NCI-H2196 (cell line): Measurements from ENCODE around the gene ANKS1A.

ENCODE experiments used
- DNase-seq: peaks from one replicate; lab custom pipeline; 2025; ENCODE audit not compliant: unreplicated experiment; lab: John Stamatoyannopoulos, UW

ANKS1A gene

DNA sequence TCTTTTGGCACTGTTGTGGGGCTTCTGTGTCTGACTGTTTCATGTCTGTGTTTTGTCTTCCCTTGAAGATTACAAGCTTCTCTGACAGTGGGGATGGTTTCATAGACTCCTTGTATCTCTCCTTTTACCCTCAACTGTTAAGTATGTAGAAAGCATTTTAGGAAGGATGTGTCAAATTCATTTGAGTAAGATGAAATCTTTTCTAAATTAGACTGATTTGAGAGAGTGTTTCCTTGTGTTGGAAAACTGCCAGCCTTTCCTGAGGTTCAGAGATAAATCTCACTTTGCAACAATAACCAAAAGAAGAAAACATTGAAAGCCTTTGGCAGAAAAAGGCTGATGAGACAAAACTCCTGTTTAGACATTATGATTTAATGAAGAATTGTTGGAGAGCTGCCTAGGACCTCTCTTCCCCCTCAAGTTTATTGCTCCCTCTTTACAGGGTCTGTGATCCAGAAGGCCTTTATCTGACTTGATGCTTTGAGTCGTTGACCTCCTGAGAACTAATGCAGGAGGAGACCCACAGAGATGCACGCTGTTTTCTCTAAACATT is 68.3 kb downstream of the ANKS1A start:
- DNase-seq, result no peak

DNA sequence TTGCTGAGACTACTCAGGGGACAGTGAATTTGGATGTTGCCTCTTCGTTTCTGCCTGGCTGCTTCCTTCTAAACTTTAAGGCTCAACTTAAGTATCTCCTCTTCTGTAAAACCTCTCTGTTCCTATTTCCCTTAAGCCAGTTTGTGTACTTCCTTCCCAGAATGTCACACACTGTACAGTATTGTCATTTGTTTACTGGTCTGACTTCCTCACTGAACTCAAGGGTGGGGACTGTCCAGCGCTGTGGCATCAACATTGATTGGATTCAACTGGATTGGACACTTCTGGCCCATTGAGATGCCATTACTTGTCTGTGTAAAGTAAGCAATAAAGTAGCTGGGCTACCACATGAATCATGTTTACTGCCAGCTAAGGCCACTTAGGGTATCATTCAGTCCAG is 69.7 kb downstream of the ANKS1A start:
- DNase-seq, result no peak

DNA sequence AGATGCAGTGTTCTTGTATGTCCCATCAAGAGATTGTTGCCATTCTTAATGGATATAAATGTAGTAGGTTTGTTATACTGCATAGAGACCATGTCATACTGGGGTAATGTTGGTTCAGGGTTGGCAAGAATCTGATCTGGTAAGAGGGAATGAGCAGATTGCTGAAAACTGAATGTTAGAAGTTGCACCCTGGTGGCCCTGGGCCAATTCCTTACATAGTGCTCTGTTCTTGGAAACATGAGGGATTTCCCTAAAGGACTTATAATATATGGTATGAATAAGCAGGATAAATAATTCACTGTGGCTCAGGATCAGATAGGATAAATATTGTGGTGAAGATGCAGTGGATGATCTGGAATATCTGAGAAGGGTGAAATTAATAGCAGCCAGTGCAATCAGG is 70.2 kb downstream of the ANKS1A start:
- no peak for DNase-seq

DNA sequence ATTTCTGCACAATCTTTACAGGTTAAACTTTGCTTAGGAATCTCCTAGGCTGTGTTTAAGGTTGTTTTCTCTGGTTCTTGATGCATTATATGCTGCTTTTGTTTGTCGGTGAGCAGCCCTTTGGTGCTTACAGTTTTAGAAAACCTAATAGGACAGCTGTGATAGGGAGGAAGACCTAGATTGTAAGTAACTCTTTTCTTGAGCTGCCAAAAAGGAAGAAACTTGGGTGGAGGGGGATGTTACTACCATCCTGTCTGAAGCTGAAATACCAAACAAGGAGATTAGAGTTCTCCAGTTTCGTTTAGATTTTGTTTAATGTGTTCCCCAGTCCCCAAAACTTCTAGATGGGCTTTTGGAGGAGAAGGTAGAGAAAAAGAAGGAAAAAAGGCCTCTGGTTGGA is 72.0 kb downstream of the ANKS1A start:
- DNase-seq, result no peak

DNA sequence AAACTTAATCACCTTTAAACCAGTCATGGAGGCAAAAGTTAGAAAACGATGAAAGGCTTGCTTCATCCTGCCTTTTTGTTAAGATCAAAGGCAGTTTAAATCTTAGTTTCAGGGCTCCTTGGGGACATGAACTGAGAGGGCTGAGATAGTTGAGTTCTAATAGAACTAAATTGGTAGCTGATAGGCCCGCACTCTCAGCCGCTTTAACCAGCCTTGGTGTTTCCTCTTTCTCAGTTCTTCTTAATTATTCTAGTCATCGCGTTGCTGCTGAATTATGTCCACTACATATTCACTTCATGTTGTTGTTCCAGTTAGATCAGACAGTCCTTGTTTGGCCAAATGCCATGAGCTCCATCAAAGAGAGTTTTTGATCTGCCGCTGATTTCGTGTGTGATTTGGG is 72.5 kb downstream of the ANKS1A start:
- no peak for DNase-seq

DNA sequence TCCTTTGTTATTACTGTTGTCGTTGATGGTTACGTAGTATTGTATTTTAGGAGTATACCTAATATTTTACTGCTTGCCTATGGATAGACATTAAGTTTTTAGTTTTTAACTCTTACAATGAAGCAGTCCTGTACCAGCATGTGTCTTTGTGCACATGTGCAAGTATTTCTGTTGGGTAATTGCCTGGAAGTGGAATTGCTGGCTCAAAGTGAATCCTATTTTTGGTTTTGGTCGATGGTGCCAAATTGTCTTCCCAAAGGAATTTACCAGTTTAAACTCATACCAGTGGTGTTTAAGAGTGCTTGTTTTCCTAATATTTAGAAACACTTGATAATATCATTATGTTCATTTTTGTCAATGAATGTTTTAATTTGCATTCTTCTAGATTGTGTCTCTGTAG is 75.5 kb downstream of the ANKS1A start:
- no peak for DNase-seq

DNA sequence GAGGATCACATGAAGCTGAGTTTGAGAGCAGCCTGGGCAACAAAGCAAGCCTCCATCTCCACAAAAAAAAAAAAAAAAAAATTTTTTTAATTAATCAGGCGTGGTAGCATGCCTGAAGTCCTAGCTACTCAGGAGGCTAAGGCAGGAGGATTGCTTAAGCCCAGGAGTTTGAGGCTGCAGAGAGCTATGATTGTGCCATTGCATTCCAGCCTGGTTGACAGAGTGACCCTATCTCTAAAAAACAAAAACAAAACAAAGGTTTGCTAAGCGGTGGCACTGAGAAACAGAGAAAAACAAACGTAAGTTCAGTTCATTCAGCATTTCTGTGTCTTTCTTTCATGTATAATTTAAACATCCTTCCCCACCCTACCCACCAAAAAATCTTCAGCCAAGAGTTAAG is 78.4 kb downstream of the ANKS1A start:
- no peak for DNase-seq

DNA sequence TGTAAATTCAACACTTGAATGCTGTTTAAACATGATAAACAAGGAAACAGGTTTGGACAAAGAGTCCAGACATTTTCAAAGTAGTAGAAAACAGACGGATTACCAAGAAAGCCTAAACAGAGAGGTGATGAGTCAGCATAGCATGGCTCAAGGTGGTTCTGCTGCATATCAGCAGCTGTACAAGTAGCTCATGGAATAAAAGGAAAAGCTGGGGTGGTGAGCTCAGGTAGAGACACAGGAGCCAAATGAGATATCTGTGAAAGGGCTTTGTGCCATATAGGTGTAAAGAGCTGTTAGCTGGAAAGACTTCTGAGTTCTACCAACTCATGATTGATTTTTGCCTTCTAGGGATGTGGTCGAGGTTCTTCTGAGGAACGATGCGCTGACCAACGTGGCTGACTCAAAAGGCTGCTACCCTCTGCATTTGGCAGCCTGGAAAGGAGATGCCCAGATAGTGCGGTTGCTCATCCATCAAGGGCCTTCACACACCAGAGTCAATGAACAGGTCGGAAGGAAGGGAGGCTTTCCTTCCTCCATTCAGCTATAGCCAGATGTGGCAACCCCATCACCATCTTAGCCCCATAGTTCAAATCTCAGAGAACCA is 80.7 kb downstream of the ANKS1A start:
- no peak for DNase-seq

DNA sequence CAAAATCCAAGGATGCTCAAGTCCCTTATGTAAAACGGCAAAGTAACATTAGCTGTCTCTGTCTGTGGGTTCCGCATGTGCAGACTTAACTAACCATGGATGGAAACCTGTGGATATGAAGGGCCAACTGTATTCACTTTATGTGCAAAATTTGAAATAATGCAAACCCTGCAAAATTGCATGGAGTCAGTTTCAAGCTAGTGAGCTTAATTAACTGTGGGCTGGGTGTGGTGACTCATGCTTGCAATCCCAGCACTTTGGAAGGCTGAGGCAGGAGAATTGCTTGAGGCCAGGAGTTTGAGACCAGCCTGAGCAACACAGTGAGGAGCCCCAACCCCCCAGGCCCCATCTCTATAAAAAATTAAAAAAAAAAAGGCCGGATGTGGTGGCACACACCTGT is 81.4 kb downstream of the ANKS1A start:
- DNase-seq, result no peak

DNA sequence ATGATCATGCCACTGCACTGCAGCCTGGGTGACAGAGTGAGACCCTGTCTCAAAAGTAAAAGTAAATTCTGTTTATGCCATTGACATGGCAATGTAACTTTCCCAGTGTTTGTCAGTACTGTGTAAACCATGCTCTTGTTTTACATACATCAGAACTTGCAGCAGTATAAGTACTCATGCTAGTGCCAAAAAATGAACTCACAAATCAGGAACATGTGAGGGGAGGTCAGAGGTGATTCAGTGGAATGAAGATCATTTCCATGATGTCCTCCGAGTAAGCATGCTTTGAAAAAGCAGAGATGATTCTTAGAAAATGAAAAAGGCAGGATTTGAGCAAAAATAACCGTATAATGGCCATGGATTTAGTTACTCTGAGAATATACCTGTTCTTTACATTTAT is 81.9 kb downstream of the ANKS1A start:
- no peak for DNase-seq

DNA sequence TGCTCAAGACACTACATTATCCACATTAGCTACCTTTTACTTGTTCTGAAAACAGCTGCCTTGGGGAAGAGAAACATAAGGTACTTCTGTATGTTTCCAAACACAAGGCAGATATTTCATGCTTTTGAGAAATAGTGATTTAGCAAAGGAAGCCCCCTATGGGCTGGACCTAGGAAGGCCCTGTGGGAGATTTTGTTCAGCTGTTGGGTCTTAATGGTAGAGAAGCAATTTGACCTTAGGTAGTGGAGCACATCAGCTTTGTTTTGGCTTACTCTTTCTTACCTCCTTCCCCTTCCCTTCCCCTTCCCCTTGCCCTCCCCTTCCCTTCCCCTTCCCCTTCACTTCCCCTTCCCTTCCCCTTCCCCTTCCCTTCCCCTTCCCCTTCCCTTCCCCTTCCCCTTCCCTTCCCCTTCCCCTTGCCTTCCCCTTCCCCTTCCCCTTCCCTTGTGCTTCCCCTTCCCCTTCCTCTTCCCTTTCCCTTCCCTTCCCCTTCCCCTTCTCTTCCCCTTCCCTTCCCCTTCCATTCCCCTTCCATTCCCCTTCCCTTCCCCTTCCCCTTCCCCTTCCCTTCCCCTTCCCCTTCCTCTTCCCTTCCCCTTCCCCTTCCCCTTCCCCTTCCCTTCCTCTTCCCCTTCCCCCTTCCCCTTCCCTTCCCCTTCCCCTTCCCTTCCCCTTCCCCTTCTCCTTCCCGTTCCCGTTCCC is 84.6 kb downstream of the ANKS1A start:
- DNase-seq, result no peak

DNA sequence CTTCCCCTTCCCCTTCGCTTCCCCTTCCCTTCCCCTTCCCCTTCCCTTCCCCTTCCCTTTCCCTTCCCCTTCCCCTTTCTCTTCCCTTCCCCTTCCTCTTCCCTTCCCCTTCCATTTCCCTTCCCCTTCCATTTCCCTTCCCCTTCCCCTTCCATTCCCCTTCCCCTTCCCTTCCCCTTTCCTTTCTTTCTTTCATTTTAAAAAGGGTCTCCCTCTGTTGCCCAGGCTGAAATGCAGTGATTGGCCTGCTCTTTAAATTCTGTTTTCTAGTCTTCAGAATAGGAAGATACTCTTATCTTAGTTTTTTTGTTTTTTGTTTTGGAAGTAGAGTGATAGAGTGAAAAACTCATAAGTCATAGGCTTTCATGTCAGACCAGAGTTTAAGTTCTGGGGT is 85.2 kb downstream of the ANKS1A start:
- no peak for DNase-seq

DNA sequence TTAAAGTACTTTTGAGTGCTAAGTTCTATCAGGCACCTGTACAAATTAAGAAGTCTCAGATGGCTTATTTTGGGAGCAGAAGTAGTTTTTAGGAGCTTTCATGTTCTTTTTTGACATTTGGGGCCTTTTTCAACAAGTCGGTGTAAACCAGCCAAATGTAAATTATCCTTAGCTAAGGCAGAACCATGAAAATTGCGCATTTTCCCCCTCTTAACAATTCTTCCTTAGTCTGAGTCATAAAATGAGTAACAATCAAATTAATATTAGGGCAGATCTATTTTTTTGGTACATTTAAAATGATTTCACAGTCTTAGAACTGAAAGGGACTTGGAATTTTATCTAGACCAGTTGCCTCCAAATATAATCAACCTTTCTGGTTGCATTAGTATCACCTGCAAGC is 87.2 kb downstream of the ANKS1A start:
- DNase-seq, result no peak

DNA sequence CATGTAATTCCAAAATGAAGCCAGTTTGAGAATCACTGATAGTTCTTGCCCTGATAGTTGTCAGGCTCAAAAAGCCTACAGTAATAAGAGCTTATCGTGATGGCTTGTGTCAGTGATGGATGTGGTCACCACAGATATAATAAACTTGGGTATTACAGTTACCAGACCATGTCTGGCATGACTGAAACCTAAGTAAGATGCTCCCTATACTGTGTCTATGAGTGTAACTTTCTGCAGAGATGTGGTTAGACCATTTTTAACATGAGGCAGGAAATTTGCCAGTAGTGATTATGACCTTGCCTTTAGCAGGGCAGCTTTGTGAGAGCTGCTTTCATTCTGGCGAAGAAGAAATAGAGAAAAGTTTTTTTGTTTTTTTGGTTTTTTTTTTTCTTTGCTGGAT is 90.2 kb downstream of the ANKS1A start:
- no peak for DNase-seq

DNA sequence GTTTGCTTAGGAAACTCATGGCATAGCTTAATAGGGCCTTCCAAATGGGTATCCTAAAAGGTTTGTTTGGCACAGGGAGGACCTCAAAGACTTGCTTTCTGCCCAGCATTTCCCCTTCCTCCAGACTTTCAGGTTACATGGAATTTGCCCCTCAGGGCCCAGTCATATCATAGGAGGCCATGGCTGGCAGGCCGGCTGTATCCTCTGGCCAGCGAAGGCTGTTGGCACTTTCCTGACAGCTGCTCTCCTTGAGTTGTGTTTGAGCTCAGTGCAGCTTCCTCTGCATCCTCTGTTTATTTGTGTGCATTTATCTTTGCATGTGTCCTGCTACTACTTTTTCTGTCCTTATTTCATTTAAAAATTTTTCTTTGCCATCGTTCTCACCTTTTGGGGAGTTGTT is 90.9 kb downstream of the ANKS1A start:
- DNase-seq, result no peak

DNA sequence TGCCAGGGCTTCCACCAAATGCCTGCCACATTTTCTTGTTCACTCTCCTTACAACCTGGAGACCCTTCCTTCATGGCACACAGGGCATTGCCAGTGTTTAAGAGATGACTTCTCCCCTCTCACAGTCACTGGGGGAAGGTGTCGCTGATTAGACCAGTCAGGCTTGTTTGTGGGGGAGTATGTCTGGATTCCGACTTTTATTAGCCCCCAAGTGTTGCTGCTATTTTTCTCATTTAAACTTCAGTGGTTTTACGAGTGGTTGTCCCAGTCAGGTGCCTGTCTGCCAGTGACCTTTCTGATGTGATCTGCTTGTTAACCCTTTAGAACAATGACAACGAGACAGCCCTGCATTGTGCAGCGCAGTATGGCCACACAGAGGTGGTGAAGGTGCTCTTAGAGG is 92.3 kb downstream of the ANKS1A start:
- DNase-seq, result no peak

DNA sequence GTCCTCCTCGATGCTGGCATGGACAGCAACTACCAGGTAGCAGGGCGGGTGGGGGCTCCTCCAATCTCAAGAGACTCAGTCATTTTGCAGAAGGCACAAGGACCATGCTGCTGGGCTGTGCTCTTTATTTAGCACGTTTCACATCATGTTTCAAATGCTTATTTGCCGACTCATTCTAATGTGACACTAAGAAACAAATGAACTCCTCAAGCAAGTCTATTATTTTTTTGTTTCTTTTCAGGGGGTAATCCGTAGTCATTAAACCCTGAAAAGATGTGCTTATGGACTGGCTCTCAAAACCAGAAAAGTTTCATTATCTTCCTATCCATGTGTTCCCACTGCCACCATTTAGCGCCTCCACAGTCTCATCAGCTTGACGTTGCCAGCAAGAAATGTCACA is 92.9 kb downstream of the ANKS1A start:
- no peak for DNase-seq

DNA sequence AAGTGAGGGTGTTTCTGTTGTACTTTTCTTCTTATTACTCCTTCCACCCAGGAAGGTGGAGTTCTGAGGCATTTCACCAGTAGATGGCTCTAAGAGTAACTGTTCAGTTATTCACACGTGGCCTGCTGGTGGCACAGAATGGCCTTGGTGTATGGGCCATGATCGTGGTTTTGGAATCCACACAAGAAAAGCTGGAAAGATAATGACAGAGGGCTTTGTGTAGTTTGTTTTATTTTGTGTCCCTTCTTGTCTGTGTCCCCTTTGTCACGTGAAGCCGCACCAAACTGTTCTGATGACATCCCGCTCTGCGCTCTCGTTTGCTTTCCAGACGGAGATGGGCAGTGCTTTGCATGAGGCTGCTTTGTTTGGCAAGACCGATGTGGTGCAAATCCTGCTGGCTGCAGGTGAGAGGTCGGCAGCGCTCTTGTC is 93.4 kb downstream of the ANKS1A start:
- no peak for DNase-seq

DNA sequence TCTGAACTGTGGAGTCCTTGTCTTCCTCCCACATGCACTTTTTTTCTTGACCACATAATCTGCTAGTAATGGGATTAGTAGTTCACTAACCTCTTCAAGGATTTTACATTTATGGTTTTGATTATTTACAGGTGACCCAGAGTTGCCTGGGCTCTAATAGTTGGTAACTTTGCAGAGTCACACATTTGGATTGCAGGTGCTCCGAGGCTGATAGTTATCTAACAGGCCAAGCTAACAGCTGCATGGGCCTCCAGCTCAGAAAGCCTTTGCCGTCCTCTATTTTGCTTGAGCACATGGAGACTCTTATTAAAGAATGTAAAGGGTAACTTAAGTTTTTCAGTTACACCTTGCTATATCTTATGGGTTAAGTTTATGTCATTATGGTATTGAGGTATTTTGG is 95.4 kb downstream of the ANKS1A start:
- no peak for DNase-seq

DNA sequence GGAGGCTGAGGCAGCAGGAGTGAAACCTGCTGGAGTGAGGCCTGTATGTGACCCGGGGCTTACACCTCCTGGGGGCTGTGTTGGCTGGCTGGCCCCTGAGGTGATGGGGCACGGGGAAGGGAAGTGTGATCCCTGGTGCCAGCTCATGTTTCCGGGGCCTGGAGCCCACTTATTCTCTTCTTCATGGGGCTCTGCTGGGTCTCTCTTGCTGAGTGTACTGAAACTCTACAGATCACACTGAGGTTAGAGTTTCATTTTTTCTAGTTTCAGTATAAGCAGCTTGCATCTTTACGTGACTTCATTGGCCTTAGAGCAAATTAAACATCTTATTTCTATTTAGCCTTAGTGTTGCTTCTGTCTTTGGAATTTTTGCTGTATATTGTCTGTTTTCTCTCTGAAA is 96.2 kb downstream of the ANKS1A start:
- no peak for DNase-seq

DNA sequence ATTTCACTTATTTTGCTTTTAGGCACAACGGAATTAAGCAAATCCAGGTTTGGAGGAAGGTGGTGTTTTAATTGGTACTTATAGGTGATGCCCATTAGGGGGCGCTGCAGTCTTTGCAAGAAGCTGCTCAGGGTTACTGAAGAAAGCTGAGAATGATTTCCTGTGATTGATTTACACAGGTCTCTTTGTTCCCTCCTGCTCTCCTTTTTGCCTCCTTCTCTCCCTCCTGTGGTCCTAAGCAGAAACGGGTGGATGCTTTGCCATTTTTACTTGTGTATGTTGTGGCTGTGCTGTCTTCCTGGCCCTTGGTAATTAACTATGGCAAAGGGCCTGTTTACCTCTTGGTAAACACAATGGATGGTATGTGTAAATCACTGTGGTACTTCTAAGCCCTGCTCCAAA is 97.8 kb downstream of the ANKS1A start:
- peak; percentile 73 for DNase-seq

DNA sequence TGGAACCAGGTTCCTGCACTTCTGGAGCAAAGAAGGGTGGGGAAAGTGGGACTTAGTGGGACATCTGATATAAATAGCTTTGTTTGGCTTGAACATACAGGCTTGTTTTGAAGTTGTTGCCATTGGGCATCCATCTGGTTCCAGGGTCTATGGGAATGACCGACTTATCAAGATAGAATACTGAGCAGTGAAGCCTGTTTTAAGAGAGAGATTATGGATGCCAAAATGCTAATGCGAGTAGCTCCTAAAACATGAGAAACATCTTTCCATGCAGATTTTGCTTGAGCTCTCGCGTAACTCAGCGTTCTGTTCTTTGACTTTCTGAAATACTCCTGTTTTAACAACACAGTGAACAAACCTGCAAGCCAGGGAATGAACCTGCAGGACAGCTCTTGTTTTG is 98.5 kb downstream of the ANKS1A start:
- no peak for DNase-seq
